GM12878 (cell line): ENCODE results near the gene MCTP2. TPM values are rescaled to one million over a fixed set of nuclear protein-coding genes. Genes with fewer than 3 reads are reported as not detected.

Experiments used
- BCL3 ChIP-seq: IDR thresholded peaks from 2 replicates; pipeline ENCODE4 v1.6.1; 2011; ENCODE audit warnings: borderline replicate concordance, low read depth, mild to moderate bottlenecking, moderate library complexity, low read length; ENCODE audit not compliant: insufficient read depth, poor library complexity, severe bottlenecking
- E2F8 ChIP-seq: fragments of 450-650 bp; IDR thresholded peaks from 2 replicates; pipeline ENCODE4 v1.6.1; 2018; ENCODE audit warnings: mild to moderate bottlenecking, low read depth, moderate library complexity; ENCODE audit not compliant: partially characterized antibody
- ESRRA ChIP-seq: IDR thresholded peaks from 2 replicates; pipeline ENCODE4 v1.6.1; 2012; ENCODE audit warnings: mild to moderate bottlenecking, low read length, improper control_type of control experiment
- GABPA ChIP-seq: IDR thresholded peaks from 2 replicates; pipeline ENCODE4 v1.6.1; 2014; ENCODE audit warnings: antibody characterized with exemption, low read depth, mild to moderate bottlenecking, inconsistent platforms
- IRF3 ChIP-seq: fragments of 450-650 bp; IDR thresholded peaks from 2 replicates; pipeline ENCODE4 v1.6.1; 2014; ENCODE audit warnings: mild to moderate bottlenecking
- IRF5 ChIP-seq: fragments of 450-650 bp; IDR thresholded peaks from 2 replicates; pipeline ENCODE4 v1.6.1; 2017; ENCODE audit warnings: borderline replicate concordance
- MTA3 ChIP-seq: IDR thresholded peaks from 2 replicates; pipeline ENCODE4 v1.6.1; 2012; ENCODE audit warnings: low read length, inconsistent platforms, borderline replicate concordance
- PAX8 ChIP-seq: fragments of 450-650 bp; IDR thresholded peaks from 2 replicates; pipeline ENCODE4 v1.6.1; 2017; ENCODE audit warnings: mild to moderate bottlenecking, moderate library complexity
- POLR2AphosphoS5 ChIP-seq: IDR thresholded peaks from 2 replicates; pipeline ENCODE4 v1.6.1; 2011; ENCODE audit warnings: mild to moderate bottlenecking, low read length, inconsistent platforms
- SP1 ChIP-seq: IDR thresholded peaks from one replicate; pipeline ENCODE4 v1.6.1; 2011; ENCODE audit warnings: low read depth, low read length
- USF2 ChIP-seq: IDR thresholded peaks from 2 replicates; pipeline ENCODE4 v1.6.1; 2011; ENCODE audit warnings: low read depth, low read length, improper control_type of control experiment, borderline replicate concordance
- ZNF24 ChIP-seq: fragments of 450-650 bp; IDR thresholded peaks from 2 replicates; pipeline ENCODE4 v1.6.1; 2017; ENCODE audit warnings: antibody characterized with exemption, mild to moderate bottlenecking
- ZSCAN29 ChIP-seq: fragments of 450-650 bp; IDR thresholded peaks from 2 replicates; pipeline ENCODE4 v1.6.1; 2017; ENCODE audit warnings: mild to moderate bottlenecking, moderate library complexity
- polyA plus RNA-seq, 11 experiments: library from polyadenylated mRNA; depleted of rRNA in 4 of 11; unstranded in 6 of 11; stranded (reverse) in 5 of 11; fragments of >200 nt; fragmentation: Nextera tagmentation in 4 of 11; fragmentation: Illumina TruSeq in 1 of 11; extraction: Ambion mirVana in 4 of 11; extraction: Trizol in 1 of 11; gene quantifications; 1 replicate in 1 of 11; 2 replicates in 10 of 11; pipeline versions ENCODE4 v1.2.1 to v1.2.3, GENCODE V29; 2011 to 2016; ENCODE audit warnings: inconsistent platforms in 2 of 11, missing spikeins in 2 of 11, low read depth in 1 of 11
- total RNA-seq, 4 experiments: library from RNA; depleted of rRNA in 3 of 4; stranded (reverse); fragments of >200 nt in 3 of 4; fragmentation: Illumina TruSeq in 1 of 4; extraction: Trizol in 1 of 4; gene quantifications; 2 replicates each; pipeline versions ENCODE4 v1.2.1 to v1.2.3, GENCODE V29; 2013 to 2021
- TF ChIP-seq, protein P1 (sequence below): fragments of 450-650 bp; conservative IDR thresholded peaks from 2 replicates; pipeline ENCODE4 v1.6.1; 2017; ENCODE audit warnings: mild to moderate bottlenecking, moderate library complexity
- TF ChIP-seq, protein P2 (sequence below): IDR thresholded peaks from 2 replicates; pipeline ENCODE4 v1.6.1; 2012; ENCODE audit warnings: low read length, inconsistent platforms
- TF ChIP-seq, protein P3 (sequence below): IDR thresholded peaks from 2 replicates; pipeline ENCODE4 v1.6.1; 2011; ENCODE audit warnings: low read depth, mild to moderate bottlenecking, low read length, moderate library complexity, borderline replicate concordance; ENCODE audit errors: extremely low read depth

MCTP2 gene
- total and polyA plus RNA-seq, 10 of the 15 experiments (the other 5 are each of a cell fraction or from before 2014, with no cell fraction given) = 0.24 to 48.5 (median 0.88) TPM

GRCh38 chr15:94306700-94307650 lies 75.6 kb downstream of the MCTP2 start (continued):
- TF ChIP-seq, protein P1, sequence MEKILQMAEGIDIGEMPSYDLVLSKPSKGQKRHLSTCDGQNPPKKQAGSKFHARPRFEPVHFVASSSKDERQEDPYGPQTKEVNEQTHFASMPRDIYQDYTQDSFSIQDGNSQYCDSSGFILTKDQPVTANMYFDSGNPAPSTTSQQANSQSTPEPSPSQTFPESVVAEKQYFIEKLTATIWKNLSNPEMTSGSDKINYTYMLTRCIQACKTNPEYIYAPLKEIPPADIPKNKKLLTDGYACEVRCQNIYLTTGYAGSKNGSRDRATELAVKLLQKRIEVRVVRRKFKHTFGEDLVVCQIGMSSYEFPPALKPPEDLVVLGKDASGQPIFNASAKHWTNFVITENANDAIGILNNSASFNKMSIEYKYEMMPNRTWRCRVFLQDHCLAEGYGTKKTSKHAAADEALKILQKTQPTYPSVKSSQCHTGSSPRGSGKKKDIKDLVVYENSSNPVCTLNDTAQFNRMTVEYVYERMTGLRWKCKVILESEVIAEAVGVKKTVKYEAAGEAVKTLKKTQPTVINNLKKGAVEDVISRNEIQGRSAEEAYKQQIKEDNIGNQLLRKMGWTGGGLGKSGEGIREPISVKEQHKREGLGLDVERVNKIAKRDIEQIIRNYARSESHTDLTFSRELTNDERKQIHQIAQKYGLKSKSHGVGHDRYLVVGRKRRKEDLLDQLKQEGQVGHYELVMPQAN = no peak
- TF ChIP-seq, protein P2, sequence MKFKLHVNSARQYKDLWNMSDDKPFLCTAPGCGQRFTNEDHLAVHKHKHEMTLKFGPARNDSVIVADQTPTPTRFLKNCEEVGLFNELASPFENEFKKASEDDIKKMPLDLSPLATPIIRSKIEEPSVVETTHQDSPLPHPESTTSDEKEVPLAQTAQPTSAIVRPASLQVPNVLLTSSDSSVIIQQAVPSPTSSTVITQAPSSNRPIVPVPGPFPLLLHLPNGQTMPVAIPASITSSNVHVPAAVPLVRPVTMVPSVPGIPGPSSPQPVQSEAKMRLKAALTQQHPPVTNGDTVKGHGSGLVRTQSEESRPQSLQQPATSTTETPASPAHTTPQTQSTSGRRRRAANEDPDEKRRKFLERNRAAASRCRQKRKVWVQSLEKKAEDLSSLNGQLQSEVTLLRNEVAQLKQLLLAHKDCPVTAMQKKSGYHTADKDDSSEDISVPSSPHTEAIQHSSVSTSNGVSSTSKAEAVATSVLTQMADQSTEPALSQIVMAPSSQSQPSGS = peak; percentile 95
- TF ChIP-seq, protein P3, sequence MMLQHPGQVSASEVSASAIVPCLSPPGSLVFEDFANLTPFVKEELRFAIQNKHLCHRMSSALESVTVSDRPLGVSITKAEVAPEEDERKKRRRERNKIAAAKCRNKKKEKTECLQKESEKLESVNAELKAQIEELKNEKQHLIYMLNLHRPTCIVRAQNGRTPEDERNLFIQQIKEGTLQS = no peak
- TF ChIP-seq GABPA (peak; percentile 49; the same call in 1 of the 2 replicates), IRF3 (no peak), PAX8 (no peak), SP1 (peak; percentile 40), ZSCAN29 (no peak), MTA3 (0 out of 2 replicates have a peak, but pooled peaks have one; percentile 55), BCL3 (peak; percentile 20), ESRRA (peak; percentile 69; the same call in 1 of the 2 replicates), POLR2AphosphoS5 (no peak), ZNF24 (no peak), E2F8 (peak; percentile 68), USF2 (no peak), IRF5 (no peak)
